Ishikawa (cell line): ENCODE measurements around the gene ZNF3.

Experiments
- CEBPB ChIP-seq: IDR thresholded peaks from 2 replicates; pipeline ENCODE4 v1.6.1; 2012
- CREB1 ChIP-seq: IDR thresholded peaks from 2 replicates; pipeline ENCODE4 v1.6.1; 2012; ENCODE audit warnings: low read depth
- EGR1 ChIP-seq: IDR thresholded peaks from 2 replicates; pipeline ENCODE4 v1.6.1; 2012
- EP300 ChIP-seq: IDR thresholded peaks from 2 replicates; pipeline ENCODE4 v1.6.1; 2012; ENCODE audit warnings: borderline replicate concordance
- FOXM1 ChIP-seq: IDR thresholded peaks from 2 replicates; pipeline ENCODE4 v1.6.1; 2012; ENCODE audit warnings: low read depth, borderline replicate concordance
- NFIC ChIP-seq: IDR thresholded peaks from 2 replicates; pipeline ENCODE4 v1.6.1; 2012
- RAD21 ChIP-seq: IDR thresholded peaks from 2 replicates; pipeline ENCODE4 v1.6.1; 2012; ENCODE audit warnings: low read depth
- TAF1 ChIP-seq: IDR thresholded peaks from 2 replicates; pipeline ENCODE4 v1.6.1; 2012; ENCODE audit warnings: low read depth, mild to moderate bottlenecking
- TCF12 ChIP-seq: IDR thresholded peaks from 2 replicates; pipeline ENCODE4 v1.6.1; 2012; ENCODE audit warnings: low read depth
- TEAD4 ChIP-seq: IDR thresholded peaks from 2 replicates; pipeline ENCODE4 v1.6.1; 2012
- YY1 ChIP-seq: IDR thresholded peaks from 2 replicates; pipeline ENCODE4 v1.6.1; 2012; ENCODE audit warnings: low read depth
- ZBTB7A ChIP-seq: IDR thresholded peaks from 2 replicates; pipeline ENCODE4 v1.6.1; 2012; ENCODE audit warnings: low read depth
- TF ChIP-seq, protein P1 (sequence below): IDR thresholded peaks from 2 replicates; pipeline ENCODE4 v1.6.1; 2012; ENCODE audit warnings: low read depth, mild to moderate bottlenecking
- TF ChIP-seq, protein P2 (sequence below): IDR thresholded peaks from 2 replicates; pipeline ENCODE4 v1.6.1; 2012
- TF ChIP-seq, protein P3 (sequence below): IDR thresholded peaks from 2 replicates; pipeline ENCODE4 v1.6.1; 2012

Gene ZNF3

DNA sequence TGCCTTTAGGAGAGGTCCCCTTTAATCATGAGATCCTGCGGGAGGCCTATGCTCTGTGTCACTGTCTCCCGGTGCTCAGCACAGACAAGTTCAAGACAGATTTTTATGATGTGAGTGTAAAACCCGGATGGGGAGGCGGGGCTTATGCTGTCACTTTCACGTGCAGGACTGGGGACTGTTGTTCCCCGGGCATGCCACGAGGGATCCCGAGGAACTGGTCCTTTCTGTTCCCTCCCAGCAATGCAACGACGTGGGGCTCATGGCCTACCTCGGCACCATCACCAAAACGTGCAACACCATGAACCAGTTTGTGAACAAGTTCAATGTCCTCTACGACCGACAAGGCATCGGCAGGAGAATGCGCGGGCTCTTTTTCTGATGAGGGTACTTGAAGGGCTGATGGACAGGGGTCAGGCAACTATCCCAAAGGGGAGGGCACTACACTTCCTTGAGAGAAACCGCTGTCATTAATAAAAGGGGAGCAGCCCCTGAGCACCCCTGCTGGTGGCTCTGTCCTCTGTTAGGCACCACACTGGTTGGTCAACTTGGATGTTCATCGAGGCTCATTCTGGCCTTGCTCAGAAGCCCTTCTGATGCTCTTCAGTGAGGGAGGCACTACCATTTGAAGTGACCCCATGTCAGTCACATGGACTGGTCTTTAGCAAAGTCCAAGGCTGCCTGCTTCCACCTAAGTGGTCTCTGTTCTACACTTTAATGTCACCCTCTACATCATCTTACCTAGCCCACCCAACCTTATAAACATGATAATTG, 10.1 kb upstream of the ZNF3 start:
- TF ChIP-seq EGR1 (no peak), ZBTB7A (no peak), TEAD4 (no peak), CREB1 (no peak), FOXM1 (no peak), TAF1 (no peak), CEBPB (no peak), RAD21 (no peak), YY1 (no peak), NFIC (no peak), TCF12 (no peak), EP300 (no peak)
- TF ChIP-seq, protein P1, sequence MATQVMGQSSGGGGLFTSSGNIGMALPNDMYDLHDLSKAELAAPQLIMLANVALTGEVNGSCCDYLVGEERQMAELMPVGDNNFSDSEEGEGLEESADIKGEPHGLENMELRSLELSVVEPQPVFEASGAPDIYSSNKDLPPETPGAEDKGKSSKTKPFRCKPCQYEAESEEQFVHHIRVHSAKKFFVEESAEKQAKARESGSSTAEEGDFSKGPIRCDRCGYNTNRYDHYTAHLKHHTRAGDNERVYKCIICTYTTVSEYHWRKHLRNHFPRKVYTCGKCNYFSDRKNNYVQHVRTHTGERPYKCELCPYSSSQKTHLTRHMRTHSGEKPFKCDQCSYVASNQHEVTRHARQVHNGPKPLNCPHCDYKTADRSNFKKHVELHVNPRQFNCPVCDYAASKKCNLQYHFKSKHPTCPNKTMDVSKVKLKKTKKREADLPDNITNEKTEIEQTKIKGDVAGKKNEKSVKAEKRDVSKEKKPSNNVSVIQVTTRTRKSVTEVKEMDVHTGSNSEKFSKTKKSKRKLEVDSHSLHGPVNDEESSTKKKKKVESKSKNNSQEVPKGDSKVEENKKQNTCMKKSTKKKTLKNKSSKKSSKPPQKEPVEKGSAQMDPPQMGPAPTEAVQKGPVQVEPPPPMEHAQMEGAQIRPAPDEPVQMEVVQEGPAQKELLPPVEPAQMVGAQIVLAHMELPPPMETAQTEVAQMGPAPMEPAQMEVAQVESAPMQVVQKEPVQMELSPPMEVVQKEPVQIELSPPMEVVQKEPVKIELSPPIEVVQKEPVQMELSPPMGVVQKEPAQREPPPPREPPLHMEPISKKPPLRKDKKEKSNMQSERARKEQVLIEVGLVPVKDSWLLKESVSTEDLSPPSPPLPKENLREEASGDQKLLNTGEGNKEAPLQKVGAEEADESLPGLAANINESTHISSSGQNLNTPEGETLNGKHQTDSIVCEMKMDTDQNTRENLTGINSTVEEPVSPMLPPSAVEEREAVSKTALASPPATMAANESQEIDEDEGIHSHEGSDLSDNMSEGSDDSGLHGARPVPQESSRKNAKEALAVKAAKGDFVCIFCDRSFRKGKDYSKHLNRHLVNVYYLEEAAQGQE = no peak
- TF ChIP-seq, protein P2, sequence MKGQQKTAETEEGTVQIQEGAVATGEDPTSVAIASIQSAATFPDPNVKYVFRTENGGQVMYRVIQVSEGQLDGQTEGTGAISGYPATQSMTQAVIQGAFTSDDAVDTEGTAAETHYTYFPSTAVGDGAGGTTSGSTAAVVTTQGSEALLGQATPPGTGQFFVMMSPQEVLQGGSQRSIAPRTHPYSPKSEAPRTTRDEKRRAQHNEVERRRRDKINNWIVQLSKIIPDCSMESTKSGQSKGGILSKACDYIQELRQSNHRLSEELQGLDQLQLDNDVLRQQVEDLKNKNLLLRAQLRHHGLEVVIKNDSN = no peak
- TF ChIP-seq, protein P3, sequence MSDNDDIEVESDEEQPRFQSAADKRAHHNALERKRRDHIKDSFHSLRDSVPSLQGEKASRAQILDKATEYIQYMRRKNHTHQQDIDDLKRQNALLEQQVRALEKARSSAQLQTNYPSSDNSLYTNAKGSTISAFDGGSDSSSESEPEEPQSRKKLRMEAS = no peak

DNA sequence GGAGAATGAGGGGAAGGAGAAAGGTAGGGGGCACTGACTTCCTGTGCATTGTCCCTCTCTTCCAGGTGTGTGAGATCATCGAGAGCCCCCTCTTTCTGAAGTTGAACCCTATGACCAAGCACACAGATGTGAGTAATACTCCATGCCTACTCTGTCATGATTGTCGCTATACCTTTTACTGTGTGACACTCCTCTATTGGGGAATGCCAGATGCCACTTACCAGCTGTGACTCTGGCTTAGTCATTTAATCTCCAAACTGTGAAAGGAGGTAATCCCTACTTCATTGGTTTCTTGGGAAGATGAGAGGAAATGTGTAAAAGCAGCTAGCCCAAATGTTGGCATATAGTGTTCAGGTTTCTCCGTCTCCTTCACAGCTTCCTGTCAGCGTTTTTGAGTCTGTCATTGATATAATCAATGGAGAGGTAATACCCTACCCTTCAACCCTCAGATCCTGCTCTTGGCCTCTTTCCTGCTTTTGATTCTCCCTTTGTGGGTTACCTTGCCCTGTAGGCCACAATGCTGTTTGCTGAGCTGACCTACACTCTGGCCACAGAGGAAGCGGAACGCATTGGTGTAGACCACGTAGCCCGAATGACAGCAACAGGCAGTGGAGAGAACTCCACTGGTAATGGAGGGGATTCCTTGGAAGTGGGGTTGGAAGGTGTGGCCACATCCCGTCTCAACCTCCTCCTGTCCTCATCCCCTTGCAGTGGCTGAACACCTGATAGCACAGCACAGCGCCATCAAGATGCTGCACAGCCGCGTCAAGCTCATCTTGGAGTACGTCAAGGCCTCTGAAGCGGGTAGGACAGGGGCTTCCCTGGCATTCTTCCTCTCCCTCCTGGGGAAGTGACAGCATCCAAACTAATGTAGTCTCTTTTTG, 9.2 kb upstream of the ZNF3 start:
- no peak for TF ChIP-seq TCF12
- TF ChIP-seq RAD21 = no peak
- TF ChIP-seq, protein P2 = no peak
- TF ChIP-seq YY1 = no peak
- TF ChIP-seq NFIC = no peak

DNA sequence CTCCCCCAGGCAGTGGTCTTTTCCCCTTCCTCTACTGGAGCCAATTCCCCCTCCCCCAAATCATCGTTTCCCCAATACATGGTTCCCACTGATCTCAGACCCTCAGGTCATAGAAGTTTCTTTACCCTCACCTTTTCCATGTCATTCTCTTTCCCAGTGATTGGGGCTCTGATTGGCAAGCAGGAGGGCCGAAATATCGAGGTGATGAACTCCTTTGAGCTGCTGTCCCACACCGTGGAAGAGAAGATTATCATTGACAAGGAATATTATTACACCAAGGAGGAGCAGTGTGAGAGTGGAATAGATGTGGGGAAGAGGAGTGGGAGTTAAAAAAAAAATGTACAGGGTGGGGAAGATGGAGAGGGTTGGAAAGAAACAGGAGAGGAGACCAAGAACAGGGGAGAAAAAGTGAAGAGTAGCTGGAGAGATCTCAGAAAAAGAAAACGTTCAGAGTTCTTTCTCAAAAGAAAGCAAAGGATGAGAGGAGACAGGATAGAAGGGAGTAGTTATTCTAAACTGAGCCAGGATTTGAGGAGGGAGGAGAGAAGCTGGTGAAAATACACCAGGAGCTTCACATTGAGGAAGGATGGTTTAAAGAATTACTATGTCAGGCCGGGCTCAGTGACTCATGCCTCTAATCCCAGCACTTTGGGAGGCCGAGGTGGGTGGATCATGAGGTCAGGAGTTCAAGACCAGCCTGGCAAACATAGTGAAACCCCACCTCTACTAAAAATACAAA, 8.1 kb upstream of the ZNF3 start:
- TF ChIP-seq EGR1 = no peak
- TF ChIP-seq NFIC = no peak
- TF ChIP-seq RAD21 = no peak
- no peak for TF ChIP-seq YY1
- no peak for TF ChIP-seq ZBTB7A
- TF ChIP-seq, protein P1 = no peak
- no peak for TF ChIP-seq CEBPB
- TF ChIP-seq, protein P3 = no peak

DNA sequence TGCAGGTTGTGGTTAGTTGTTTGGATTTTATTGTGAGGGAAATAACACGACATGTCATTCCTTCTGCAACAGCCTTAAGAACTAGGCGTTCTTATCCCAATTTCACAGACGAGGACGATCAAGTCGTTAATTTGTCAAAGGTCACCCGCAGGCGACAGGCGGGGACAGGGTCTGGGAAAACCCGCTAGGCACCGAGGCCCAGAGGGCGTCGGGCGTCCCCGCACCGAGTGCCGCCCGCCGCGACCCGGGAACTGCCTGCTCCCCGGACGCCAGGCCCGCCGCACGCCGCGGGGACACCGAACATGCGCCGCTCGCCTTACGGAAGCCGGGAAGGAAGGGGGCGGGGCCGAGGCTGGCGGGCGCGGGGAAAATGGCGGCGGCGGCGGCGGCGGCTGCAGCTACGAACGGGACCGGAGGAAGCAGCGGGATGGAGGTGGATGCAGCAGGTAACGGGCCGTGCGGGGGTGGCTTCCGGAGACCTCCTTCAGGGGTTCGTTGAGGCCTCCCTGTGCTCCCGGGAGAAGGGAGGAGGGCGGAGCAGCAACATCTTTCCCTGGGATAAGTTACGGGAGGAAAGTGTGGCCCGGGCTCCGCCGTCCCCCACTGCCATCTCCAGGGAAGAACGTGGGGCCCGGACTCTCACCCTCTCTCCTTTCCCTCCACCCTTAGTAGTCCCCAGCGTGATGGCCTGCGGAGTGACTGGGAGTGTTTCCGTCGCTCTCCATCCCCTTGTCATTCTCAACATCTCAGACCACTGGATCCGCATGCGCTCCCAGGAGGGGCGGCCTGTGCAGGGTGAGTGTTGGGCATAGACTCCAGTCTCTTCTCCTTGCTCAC, 7.3 kb upstream of the ZNF3 start, which contains the start of gene COPS6:
Gene COPS6, plus strand, starts transcription at position 349 of the 837 bp plus-strand sequence. Its CDS starts 22 bp downstream, at position 371.
- TF ChIP-seq NFIC (no peak; the same call in 1 of the 2 replicates), YY1 (peak; percentile 97), TEAD4 (peak; percentile 35; the same call in 1 of the 2 replicates), EP300 (no peak), TAF1 (peak; percentile 98), ZBTB7A (no peak), EGR1 (peak; percentile 14; the same call in 1 of the 2 replicates), TCF12 (0 out of 2 replicates have a peak, but pooled peaks have one; percentile 15), FOXM1 (no peak)
- TF ChIP-seq, protein P2 = peak; percentile 39; the same call in 1 of the 2 replicates
- TF ChIP-seq, protein P3 = peak; percentile 92
- TF ChIP-seq, protein P1 = no peak
